ENCODE measurements around the gene ATRX. TPM values are rescaled to one million over a fixed set of nuclear protein-coding genes. Genes with fewer than 3 reads are reported as not detected.

The ATRX gene
- total RNA-seq, 4 donors from 2014 or later: 86.5 to 148 (median 114) TPM

DNA sequence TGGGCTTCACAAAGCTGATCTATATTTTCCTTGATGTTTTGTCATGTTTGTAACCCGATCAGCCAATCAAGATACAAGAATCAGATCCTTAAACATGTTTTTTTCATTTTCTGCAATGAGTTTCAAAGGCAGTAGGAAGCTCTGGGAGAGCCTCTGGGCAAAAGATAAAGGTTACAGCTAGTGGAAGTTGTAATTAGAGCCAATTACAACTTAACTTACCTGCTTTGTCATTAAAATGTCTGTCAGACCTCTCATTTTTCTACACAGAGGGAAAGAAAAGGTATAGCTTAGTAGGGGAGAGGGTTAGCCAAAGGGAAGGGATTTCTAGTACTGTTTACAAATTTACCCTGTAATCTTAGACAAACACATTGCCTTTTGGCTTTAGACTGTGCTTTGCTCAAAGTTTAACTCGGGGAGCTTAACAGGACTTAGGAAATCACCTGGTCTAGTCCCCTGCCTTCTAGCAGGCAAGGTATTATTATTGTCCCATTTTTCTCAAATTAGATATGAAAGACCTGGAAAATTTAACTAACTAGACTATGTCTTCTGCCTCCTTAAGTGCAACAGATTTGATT, 283.0 kb downstream of the ATRX start:
- TF ChIP-seq, protein P1, sequence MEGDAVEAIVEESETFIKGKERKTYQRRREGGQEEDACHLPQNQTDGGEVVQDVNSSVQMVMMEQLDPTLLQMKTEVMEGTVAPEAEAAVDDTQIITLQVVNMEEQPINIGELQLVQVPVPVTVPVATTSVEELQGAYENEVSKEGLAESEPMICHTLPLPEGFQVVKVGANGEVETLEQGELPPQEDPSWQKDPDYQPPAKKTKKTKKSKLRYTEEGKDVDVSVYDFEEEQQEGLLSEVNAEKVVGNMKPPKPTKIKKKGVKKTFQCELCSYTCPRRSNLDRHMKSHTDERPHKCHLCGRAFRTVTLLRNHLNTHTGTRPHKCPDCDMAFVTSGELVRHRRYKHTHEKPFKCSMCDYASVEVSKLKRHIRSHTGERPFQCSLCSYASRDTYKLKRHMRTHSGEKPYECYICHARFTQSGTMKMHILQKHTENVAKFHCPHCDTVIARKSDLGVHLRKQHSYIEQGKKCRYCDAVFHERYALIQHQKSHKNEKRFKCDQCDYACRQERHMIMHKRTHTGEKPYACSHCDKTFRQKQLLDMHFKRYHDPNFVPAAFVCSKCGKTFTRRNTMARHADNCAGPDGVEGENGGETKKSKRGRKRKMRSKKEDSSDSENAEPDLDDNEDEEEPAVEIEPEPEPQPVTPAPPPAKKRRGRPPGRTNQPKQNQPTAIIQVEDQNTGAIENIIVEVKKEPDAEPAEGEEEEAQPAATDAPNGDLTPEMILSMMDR (IDR thresholded peaks at IDR 0.05; ENCODE audit: low read depth): no peak

DNA sequence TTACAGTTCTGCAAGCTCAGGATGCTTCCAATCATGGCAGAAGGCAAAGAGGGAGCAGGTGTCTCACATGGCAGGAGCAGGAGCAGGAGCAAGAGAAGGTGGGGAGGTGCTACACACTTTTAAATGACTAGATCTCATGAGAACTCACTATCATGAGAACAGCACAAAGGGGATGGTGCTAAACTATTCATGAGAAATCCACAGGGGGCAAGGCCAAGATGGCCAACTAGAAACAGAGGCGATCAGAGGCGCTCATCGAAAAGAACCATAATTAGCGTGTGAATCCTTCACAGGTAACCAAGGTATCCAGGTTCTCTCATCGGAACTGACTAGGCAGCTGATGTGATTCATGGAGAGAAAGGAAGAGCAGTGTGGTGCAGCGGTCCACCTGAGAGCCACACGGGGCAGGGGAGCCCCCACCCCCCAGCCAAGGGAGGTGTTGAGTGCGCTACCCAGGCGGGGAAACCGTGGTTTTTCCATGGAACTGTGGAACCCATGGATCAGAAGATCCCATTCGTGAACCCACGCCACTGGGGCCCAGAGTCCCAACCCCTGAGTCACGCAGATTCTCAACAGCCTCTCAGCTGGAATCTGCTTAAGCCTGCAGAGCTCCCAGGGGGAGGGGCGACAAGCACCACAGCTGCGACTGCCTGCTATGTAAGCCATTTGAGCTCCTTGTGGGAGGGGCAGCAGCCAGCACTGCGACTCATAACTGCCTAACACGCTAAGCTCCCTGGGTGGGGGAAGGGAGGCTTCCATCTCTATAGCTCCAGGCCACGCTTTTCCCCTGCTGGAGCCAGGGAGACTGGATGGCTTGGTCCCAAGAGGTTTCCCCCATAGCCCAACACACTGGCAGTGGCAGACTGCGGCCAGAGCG, 292.1 kb downstream of the ATRX start:
- TF ChIP-seq, protein P1 (IDR thresholded peaks at IDR 0.05; ENCODE audit: low read depth): no peak

DNA sequence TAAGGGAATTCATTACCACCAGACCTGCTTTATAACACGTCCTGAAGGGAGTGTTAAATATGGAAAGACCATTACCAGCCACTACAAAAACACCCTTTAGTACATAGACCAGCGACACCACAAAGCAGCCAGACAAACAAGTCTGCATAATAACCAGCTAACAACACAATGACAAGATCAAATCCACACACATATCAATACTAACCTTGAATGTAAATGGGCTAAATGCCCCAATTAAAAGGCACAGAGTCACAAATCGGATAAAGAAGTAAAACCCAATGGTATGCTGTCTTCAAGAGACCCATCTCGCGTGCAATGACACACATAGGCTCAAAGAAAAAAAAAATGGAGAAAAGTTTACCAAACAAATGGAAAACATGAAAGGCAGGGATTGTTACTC, 302.0 kb downstream of the ATRX start:
- TF ChIP-seq, protein P1 (IDR thresholded peaks at IDR 0.05; ENCODE audit: low read depth): no peak

DNA sequence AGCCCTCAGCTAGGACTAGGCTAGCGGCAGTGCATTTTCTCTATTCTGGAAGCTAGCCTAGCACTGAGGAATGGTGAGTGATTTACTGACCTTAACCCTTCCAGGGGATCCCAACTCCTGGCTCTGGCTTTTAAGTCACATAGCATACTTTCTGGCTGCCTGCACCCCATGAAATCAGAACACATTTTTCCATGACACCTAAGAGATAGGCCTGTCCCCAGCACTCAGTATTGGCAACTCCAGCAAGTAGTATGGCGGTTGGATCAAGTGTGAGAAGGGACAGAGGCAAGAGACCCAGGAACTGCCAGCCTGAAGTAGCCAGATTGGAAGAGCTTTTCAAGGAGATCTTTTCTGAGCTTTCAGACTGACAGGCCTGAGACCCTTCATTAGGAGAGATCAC, 330.6 kb downstream of the ATRX start:
- TF ChIP-seq, protein P1 (IDR thresholded peaks at IDR 0.05; ENCODE audit: low read depth): no peak

Small RNA genes lying within 50 kb of the gene (small RNA-seq; reads per million reads assigned to genes)
- not detected for gene FABP5P15

Other genes with a start within 250 kb of the ATRX start
- 10 to 100 TPM; 27.1 to 47.1 (median 40.9) TPM for gene MAGT1, start 109.2 kb upstream of the ATRX start, total RNA-seq
- gene COX7B, start 113.3 kb upstream of the ATRX start, total RNA-seq: 100 to 1,000 TPM; 268 to 532 (median 308) TPM
- gene ATP7A, start 124.5 kb upstream of the ATRX start, total RNA-seq: 10 to 100 TPM in 2 of 4 donors, 1 to 10 TPM in 2; 6.4 to 16.0 (median 12.0) TPM
- not detected for gene PGAM4, start 183.4 kb upstream of the ATRX start, total RNA-seq

Data from subcutaneous adipose tissue (tissue), 4 donors.